ENCODE results near the gene BCAM. TPM values are rescaled to one million over a fixed set of nuclear protein-coding genes. Genes with fewer than 3 reads are reported as not detected.
"Not testable (repeated sequence)": the region's sequence is repeated elsewhere in the genome, so short reads cannot be mapped to it uniquely, and the experiment has no call there.

Gene BCAM
- total and polyA plus RNA-seq, 7 donors: 1.2 to 36.3 (median 11.8) TPM

- Histone ChIP-seq H3K9me3 (no peaks in the 10 kb centered on the region), H3K4me3 (no peak overlapping the region), H3K27ac (peak overlapping the region in 1 of 4 donors; percentile 42), H3K4me1 (peaks cover 0 to 7% (median 0%) of the 10 kb centered on the region in 4 donors), H3K27me3 (no peaks in the 10 kb centered on the region), H3K36me3 (peaks cover 0 to 5% (median 0%) of the 10 kb centered on the region in 4 donors)
- intact Hi-C loops (cut with DNase I): no loop called here
- DNase-seq: no peak
- 50 to 62% methylated on average over 10 of the region's 10 CpGs for WGBS, 2 donors
- TF ChIP-seq POLR2AphosphoS5 (IDR thresholded peaks at IDR 0.05) (no peak), CTCF (IDR thresholded peaks at IDR 0.05) (no peak), EP300 (IDR thresholded peaks at IDR 0.05) (no peak), POLR2A (IDR thresholded peaks at IDR 0.05) (no peak)
Observed at GRCh38 chr19:44856421-44857083, 47.6 kb downstream of the BCAM start.

- DNase-seq: no peak
- Histone ChIP-seq H3K27ac (no peak overlapping the region), H3K36me3 (peaks cover 0 to 3% (median 0%) of the 10 kb centered on the region in 4 donors), H3K4me1 (peaks cover 0 to 7% (median 0%) of the 10 kb centered on the region in 4 donors), H3K9me3 (no peaks in the 10 kb centered on the region), H3K27me3 (no peaks in the 10 kb centered on the region), H3K4me3 (no peak overlapping the region)
- intact Hi-C loops (cut with DNase I): no loop called here
- no peak for TF ChIP-seq CTCF (IDR thresholded peaks at IDR 0.05)
- TF ChIP-seq EP300 (IDR thresholded peaks at IDR 0.05): no peak
- no peak for TF ChIP-seq POLR2AphosphoS5 (IDR thresholded peaks at IDR 0.05)
- TF ChIP-seq POLR2A (IDR thresholded peaks at IDR 0.05): no peak
- WGBS, 2 donors: 41 to 79% methylated on average over 4 of the region's 4 CpGs
Observed at GRCh38 chr19:44857837-44858236, 48.9 kb downstream of the BCAM start.

GRCh38 chr19:44861576-44861975, 52.7 kb downstream of the BCAM start:
- H3K36me3 ChIP-seq: peaks cover 0 to 18% (median 7%) of the 10 kb centered on the region in 4 donors
- H3K4me3 ChIP-seq; H3K4me1 ChIP-seq; DNase-seq; H3K9me3 ChIP-seq; H3K27ac ChIP-seq; H3K27me3 ChIP-seq; intact Hi-C loops (cut with DNase I): not testable (repeated sequence)
- WGBS, 2 donors: 88% methylated on average over 3 of the region's 3 CpGs

GRCh38 chr19:44863990-44864389, 55.1 kb downstream of the BCAM start:
- Histone ChIP-seq H3K9me3 (no peaks in the 10 kb centered on the region), H3K27me3 (no peaks in the 10 kb centered on the region), H3K27ac (no peak overlapping the region), H3K4me3 (no peak overlapping the region), H3K36me3 (peaks cover 0 to 29% (median 7%) of the 10 kb centered on the region in 4 donors), H3K4me1 (no peaks in the 10 kb centered on the region)
- TF ChIP-seq CTCF (IDR thresholded peaks at IDR 0.05) (no peak), POLR2AphosphoS5 (IDR thresholded peaks at IDR 0.05) (no peak), EP300 (IDR thresholded peaks at IDR 0.05) (no peak), POLR2A (IDR thresholded peaks at IDR 0.05) (no peak)
- no peak for DNase-seq
- WGBS, 2 donors: 79 to 90% methylated on average over 2 of the region's 2 CpGs
- intact Hi-C loops (cut with DNase I): no loop called here

GRCh38 chr19:44865196-44865767, 56.4 kb downstream of the BCAM start:
- 93 to 95% methylated on average over 27 of the region's 27 CpGs for WGBS, 2 donors
- no peak for DNase-seq
- Histone ChIP-seq H3K27ac (no peak overlapping the region), H3K36me3 (peaks cover 0 to 29% (median 7%) of the 10 kb centered on the region in 4 donors), H3K4me1 (no peaks in the 10 kb centered on the region), H3K27me3 (no peaks in the 10 kb centered on the region), H3K9me3 (no peaks in the 10 kb centered on the region), H3K4me3 (no peak overlapping the region)
- intact Hi-C loops (cut with DNase I): no loop called here
- TF ChIP-seq POLR2AphosphoS5 (IDR thresholded peaks at IDR 0.05) (no peak), EP300 (IDR thresholded peaks at IDR 0.05) (no peak), CTCF (IDR thresholded peaks at IDR 0.05) (no peak), POLR2A (IDR thresholded peaks at IDR 0.05) (no peak)

All from sigmoid colon (tissue), 7 donors.